GM19455 (cell line): Measurements from ENCODE around the gene OR8D1.
"Not testable (repeated sequence)": the region's sequence is repeated elsewhere in the genome, so short reads cannot be mapped to it uniquely, and the experiment has no call there.

Experiments
- ATAC-seq: cut with Tn5 transposase; IDR thresholded peaks from one replicate; pipeline ENCODE4 v1.9.1; 2021; ENCODE audit not compliant: unreplicated experiment

The OR8D1 gene

DNA sequence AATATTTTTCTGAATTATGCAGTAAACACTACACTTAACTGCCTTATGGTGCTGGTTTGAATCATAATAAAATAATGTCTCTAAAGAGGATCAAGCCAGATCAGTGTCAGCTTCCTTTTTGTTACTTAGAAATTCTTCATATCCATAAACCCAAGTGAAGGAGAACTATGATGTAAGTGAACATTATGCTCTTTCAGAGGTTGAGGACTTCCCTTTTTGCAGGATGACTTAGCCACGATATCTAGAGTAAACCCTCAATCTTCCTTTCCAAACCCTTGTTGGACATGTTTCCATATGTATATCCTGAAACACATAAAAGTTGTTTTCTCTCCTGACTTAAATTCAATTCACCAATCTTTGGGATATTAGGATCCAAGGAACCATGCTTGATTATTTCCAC is 19.1 kb downstream of the OR8D1 start:
- no peak for ATAC-seq

DNA sequence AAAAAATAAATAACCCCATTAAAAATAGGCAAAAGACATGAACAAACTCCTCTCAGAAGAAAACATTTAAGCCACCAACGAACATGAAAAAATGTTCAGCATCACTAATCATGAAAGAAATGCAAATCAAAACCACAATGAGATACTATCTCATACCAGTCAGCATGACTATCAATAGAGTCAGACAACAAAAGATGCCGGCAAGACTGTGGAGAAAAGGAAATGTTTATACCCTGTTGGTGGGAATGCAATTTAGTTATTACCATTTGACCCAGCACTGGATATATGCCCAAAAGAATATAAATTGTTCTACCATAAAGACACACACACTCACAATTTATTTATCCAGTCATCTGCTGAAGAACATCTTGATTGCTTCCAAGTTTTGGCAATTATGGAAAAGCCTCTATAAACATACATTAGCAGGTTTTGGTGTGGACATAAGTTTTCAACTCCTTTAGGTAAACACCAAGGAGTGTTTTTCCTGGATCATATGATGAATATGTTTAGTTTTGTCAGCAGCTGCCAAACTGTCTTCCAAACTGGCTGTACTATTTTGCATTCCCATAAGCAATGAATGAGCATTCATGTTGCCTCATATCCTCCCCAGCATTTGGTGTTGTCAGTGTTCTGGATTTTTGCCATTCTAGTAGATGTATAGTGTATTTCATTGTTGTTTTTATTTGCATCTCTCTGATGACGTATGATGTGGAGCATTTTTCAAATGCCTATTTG is 28.0 kb downstream of the OR8D1 start:
- no peak for ATAC-seq

DNA sequence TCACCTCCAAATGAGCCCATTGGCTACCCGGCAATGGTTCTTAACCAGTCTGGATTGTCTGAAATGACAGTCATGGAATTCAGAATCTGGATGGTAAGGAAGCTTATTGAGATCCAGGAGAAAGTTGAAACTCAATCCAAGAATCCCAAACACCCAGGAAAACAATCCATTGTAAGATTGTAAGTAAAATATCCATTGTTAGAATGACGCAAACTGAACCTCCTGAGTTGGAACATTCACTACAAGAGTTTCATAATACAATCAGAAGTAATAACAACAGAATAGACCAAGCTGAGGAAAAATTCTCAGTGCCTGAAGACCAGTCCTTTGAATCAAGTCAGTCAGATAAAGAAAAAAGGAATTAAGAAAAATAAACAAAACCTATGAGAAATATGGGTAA is 35.5 kb downstream of the OR8D1 start:
- no peak for ATAC-seq

DNA sequence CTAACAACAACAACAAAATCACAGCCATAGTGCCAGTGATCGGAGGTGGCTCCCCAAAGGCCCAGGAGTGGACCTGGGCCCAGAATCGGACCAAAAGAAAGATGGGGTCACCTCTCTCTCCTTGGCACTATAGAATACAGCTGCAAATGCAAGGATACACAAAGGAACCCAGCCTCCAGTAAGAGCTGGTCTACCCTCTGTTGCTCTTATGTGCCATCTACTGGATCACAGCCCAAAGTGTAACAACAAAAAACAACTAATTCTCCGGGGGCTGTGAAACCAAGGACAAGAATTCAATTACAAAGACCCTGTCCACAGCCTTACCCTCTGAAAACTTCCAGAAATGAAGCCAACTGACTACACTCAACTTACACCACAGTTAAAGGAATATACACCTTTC is 35.9 kb downstream of the OR8D1 start:
- ATAC-seq, result no peak

DNA sequence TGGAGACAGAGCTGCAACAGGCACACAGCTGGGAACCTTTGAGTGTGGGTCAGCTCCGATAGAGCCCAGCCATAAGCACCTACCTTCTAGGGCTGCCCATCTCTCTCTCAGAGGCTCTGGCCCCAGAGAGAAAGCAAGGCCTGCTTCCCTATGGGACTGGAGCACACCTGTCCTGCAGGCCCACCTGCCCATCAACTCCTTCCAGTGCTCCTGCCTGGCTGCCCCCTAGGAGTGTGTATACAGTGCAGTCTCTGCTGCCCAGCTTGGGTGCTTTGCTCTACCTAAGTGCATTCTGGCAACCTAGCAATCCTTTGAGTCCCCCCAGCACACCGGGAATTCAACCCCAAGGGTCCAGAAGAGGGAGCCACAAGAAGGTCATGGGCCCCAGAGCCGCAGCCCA is 36.5 kb downstream of the OR8D1 start:
- no peak for ATAC-seq

DNA sequence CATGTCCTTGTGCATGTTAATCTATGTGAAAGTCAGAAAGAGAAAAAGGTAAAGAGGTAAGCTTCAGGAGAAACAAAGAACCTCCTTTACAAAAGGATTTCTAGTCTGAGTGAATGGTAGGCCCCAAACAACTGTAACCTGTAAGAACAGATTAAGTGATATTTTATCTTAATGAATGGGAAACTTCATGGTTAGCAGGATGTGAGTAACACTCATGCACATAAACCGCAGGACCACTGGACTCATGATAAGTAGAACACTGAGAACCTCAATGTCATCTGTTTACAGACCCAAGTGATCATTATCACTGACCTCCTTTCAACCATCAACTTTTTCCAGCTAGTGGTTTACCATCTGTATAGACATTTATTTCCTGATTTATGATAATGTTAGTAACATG is 37.7 kb downstream of the OR8D1 start:
- no peak for ATAC-seq

DNA sequence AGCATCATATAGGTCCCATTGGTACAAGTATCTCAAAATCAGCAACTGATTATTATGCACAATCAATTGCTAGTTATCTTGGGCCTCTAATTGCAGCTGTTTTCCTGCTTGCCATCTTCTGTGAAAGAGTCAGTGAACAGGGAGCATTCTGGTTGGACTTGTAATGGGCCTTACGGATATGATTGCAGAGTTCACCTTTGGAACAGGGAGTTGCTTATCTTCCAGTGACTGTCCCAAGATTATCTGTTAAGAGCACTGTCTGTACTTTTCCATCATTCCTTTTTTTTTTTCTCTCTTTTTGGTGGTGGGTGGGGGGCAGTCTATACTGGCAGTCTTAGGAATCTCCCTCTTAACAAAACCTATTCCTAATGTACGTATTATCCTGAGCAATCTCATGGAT is 39.7 kb downstream of the OR8D1 start:
- no peak for ATAC-seq

DNA sequence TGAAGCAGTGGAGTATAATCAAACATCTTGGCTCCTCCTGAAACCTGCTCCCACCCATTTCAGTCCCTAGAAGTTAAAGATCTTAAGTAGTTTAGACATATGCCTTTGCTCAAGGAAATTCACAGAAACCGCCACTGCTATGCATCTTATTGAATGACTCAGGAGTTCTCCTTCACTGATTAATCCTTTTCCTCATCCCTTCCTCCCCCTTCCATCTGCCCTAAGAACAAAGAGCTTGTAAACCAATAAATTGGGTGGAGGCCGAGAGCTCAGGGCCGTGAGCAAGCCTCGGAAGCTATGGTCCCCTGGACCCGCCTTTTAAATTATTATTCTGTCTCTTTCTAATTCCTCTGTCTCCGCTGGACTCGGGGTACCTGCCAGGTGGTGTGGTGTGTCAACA is 42.9 kb downstream of the OR8D1 start:
- ATAC-seq, result not testable (repeated sequence)

DNA sequence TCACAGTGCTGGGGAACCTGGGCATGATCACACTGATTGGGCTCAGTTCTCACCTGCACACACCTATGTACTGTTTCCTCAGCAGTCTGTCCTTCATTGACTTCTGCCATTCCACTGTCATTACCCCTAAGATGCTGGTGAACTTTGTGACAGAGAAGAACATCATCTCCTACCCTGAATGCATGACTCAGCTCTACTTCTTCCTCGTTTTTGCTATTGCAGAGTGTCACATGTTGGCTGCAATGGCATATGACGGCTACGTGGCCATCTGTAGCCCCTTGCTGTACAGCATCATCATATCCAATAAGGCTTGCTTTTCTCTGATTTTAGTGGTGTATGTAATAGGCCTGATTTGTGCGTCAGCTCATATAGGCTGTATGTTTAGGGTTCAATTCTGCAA is 48.7 kb downstream of the OR8D1 start:
- ATAC-seq, result not testable (repeated sequence)

DNA sequence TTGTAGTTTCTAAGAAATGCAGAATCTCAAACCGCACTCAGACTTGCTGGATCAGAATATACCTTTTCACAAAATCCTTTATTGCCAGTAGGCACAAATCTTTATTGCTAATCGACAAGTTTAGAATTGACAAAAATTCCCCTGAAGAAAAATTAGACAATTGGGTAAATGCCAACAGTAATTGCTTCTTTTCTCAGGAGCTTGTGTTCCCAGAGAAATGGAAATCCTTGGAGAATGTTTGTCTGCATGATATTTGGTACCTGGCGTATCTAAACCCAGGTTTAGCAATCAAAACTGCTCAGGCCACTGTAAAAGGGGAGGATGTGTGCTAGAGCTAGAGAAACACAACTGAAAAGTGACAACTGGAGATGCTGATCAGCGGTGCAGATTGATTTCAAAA is 57.7 kb downstream of the OR8D1 start, which contains the start of gene OR8G5:
Gene OR8G5 (plus strand): TSS at position 301 of the 400 bp plus-strand sequence. CDS start 8,556 bp downstream, outside the sequence.
- no peak for ATAC-seq
